ENCODE results near the gene ACP2.
"Not testable (repeated sequence)": the region's sequence is repeated elsewhere in the genome, so short reads cannot be mapped to it uniquely, and the experiment has no call there.

ACP2 gene

GRCh38 chr11:47198161-47198560 lies 50.5 kb downstream of the ACP2 start:
- DNase-seq, result not testable (repeated sequence)

GRCh38 chr11:47192111-47192510 lies 56.5 kb downstream of the ACP2 start:
- no peak for DNase-seq

- not testable (repeated sequence) for DNase-seq
Observed at GRCh38 chr11:47191137-47191536, 57.5 kb downstream of the ACP2 start.

Measured in activated gamma-delta T cell (primary cell).